ENCODE data around the gene HTR3A. TPM values are rescaled to one million over a fixed set of nuclear protein-coding genes. Genes with fewer than 3 reads are reported as not detected.

Gene HTR3A
- total RNA-seq, 4 donors from 2014 or later, result 0.54 to 0.77 TPM; not detected in 2

DNA sequence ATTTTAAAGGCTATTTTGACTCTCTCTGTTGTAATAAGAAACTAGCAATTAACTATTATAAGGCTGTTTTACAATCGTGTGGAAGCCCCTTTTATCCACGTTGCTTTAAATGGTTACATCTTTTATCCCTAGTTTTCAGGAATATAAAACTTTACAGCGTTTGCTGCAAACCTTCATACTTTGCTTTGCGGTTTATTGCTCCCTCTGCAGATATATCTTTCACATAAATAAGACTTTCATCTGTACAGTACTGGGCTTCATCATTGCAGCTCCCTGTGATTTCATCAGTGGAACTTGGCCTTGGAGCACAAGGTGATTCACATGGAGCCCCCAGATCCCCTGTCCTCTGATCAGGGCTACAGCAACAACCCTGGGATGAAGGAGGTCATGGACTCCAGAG is 25.6 kb downstream of the HTR3A start:
- Histone ChIP-seq H3K27ac (no peak overlapping the region), H3K9me3 (no peaks in the 10 kb centered on the region), H3K4me3 (no peak overlapping the region), H3K4me1 (peaks cover 0 to 9% (median 0%) of the 10 kb centered on the region in 3 donors), H3K36me3 (no peaks in the 10 kb centered on the region), H3K27me3 (peaks cover 43% of the 10 kb centered on the region)
- 75 to 77% methylated on average over 4 of the region's 4 CpGs for WGBS, 2 donors (ENCODE audit: low coverage in 1 of 2)
- ATAC-seq, result no peak
- TF ChIP-seq POLR2AphosphoS5 (IDR thresholded peaks at IDR 0.05), result no peak
- no peak for TF ChIP-seq EP300 (IDR thresholded peaks at IDR 0.05)
- no peak for TF ChIP-seq POLR2A (IDR thresholded peaks at IDR 0.05)
- TF ChIP-seq, protein P1, sequence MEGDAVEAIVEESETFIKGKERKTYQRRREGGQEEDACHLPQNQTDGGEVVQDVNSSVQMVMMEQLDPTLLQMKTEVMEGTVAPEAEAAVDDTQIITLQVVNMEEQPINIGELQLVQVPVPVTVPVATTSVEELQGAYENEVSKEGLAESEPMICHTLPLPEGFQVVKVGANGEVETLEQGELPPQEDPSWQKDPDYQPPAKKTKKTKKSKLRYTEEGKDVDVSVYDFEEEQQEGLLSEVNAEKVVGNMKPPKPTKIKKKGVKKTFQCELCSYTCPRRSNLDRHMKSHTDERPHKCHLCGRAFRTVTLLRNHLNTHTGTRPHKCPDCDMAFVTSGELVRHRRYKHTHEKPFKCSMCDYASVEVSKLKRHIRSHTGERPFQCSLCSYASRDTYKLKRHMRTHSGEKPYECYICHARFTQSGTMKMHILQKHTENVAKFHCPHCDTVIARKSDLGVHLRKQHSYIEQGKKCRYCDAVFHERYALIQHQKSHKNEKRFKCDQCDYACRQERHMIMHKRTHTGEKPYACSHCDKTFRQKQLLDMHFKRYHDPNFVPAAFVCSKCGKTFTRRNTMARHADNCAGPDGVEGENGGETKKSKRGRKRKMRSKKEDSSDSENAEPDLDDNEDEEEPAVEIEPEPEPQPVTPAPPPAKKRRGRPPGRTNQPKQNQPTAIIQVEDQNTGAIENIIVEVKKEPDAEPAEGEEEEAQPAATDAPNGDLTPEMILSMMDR (IDR thresholded peaks at IDR 0.05), result no peak

DNA sequence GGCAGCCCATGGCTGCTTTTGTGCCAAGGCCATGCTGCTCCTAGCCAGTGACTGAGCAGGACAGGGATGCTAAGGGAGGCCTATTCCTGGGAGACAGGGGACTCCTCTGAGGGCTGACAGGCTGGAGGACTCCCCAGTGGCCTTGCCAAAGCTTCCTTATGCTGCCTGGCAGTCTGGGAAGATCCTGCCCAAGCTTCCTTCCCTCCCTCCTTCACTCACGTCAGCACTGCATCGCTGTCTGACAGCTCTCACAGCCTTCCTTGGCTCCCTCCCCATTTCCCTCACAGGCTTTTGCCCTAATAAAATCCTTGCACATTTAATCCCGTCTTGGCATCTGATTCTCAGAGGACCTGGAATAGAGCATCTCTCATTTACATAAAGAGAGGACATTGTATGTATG is 26.5 kb downstream of the HTR3A start:
- 34 to 47% methylated on average over 3 of the region's 3 CpGs for WGBS, 2 donors (ENCODE audit: low coverage in 1 of 2)
- Histone ChIP-seq H3K4me1 (peaks cover 0 to 9% (median 0%) of the 10 kb centered on the region in 3 donors), H3K27ac (no peak overlapping the region), H3K27me3 (peaks cover 43% of the 10 kb centered on the region), H3K9me3 (no peaks in the 10 kb centered on the region), H3K36me3 (no peaks in the 10 kb centered on the region), H3K4me3 (no peak overlapping the region)
- no peak for ATAC-seq
- no peak for TF ChIP-seq EP300 (IDR thresholded peaks at IDR 0.05)
- TF ChIP-seq, protein P1 (IDR thresholded peaks at IDR 0.05), result no peak

DNA sequence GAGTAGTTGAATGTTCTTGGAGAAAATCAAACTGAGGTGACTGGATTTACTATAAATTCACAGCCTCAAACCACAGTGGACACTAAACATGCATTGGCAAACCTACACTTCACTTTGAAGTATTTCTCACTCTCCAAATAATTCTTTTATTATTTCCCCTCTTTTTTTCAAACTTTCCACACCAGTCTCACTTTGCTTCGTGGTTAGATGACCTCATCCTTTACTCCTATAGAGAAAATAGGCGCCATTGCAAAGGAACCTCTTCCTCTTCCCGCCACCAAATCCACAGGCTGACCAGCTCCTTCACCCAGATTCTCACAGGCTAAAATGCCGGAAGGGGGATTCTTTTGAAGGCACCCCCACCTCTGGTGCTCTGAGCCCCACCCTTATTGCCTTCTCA is 33.4 kb downstream of the HTR3A start:
- TF ChIP-seq POLR2A (IDR thresholded peaks at IDR 0.05) (no peak), EP300 (IDR thresholded peaks at IDR 0.05) (no peak), POLR2AphosphoS5 (IDR thresholded peaks at IDR 0.05) (no peak)
- TF ChIP-seq, protein P1 (IDR thresholded peaks at IDR 0.05), result no peak
- 50 to 65% methylated on average over 2 to 4 of the region's 4 CpGs for WGBS, 2 donors (ENCODE audit: low coverage in 1 of 2)
- H3K9me3 ChIP-seq, result no peaks in the 10 kb centered on the region
- no peak overlapping the region for H3K4me3 ChIP-seq
- ATAC-seq, result no peak
- peaks cover 18% of the 10 kb centered on the region for H3K27me3 ChIP-seq
- no peak overlapping the region for H3K27ac ChIP-seq
- no peaks in the 10 kb centered on the region for H3K4me1 ChIP-seq
- no peaks in the 10 kb centered on the region for H3K36me3 ChIP-seq

DNA sequence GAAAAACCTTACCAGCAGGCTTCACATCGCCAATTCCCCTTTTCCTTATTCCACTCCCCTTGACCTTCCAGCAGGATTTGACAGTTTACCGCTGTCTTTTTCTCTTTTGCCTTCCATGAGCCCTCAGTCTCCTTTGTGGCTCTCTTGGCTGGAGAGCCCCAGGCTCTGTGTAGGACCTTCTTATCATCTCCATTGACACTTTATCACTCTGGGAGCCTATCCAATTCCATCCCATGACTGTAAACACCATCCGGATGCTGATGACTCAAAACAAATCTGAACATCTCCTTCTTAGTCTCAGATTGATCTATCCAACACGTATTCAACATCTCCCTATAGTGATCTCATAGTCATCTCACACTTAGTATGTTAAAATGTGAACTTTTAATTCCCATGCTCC is 36.0 kb downstream of the HTR3A start:
- Histone ChIP-seq H3K4me3 (no peak overlapping the region), H3K9me3 (no peaks in the 10 kb centered on the region), H3K27ac (no peak overlapping the region), H3K36me3 (no peaks in the 10 kb centered on the region), H3K4me1 (no peaks in the 10 kb centered on the region), H3K27me3 (peaks cover 17% of the 10 kb centered on the region)
- TF ChIP-seq POLR2AphosphoS5 (IDR thresholded peaks at IDR 0.05) (no peak), EP300 (IDR thresholded peaks at IDR 0.05) (no peak), POLR2A (IDR thresholded peaks at IDR 0.05) (no peak)
- TF ChIP-seq, protein P1 (IDR thresholded peaks at IDR 0.05), result no peak
- no peak for ATAC-seq
- WGBS, 2 donors (ENCODE audit: low coverage in 1 of 2), result 45 to 50% methylated on average over 2 to 4 of the region's 4 CpGs

DNA sequence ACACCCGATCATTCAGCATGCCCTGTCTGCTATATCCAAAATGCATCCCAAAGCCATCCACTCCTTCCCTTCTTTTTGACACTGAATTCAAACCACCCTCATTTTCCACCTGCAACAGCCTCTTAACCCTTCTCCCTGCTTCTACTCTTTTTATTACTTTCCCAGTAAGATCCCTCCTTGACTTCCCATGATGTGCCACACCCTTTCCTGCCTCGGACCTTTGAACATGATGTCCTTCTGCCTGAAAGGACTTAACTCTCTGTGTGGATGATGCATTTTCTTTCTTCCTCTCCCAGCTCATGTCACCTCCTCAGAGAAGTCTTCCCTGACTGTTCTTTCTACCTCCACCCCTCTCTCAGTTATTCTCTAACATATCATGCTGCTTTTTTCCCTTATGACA is 36.5 kb downstream of the HTR3A start:
- H3K36me3 ChIP-seq, result no peaks in the 10 kb centered on the region
- WGBS, 2 donors (ENCODE audit: low coverage in 1 of 2), result 47 to 65% methylated on average over 2 of the region's 2 CpGs
- no peaks in the 10 kb centered on the region for H3K4me1 ChIP-seq
- peaks cover 17% of the 10 kb centered on the region for H3K27me3 ChIP-seq
- no peak for ATAC-seq
- H3K9me3 ChIP-seq, result no peaks in the 10 kb centered on the region
- no peak overlapping the region for H3K27ac ChIP-seq
- H3K4me3 ChIP-seq, result no peak overlapping the region
- TF ChIP-seq, protein P1 (IDR thresholded peaks at IDR 0.05), result no peak
- no peak for TF ChIP-seq EP300 (IDR thresholded peaks at IDR 0.05)
- no peak for TF ChIP-seq POLR2AphosphoS5 (IDR thresholded peaks at IDR 0.05)
- TF ChIP-seq POLR2A (IDR thresholded peaks at IDR 0.05), result no peak
